ENCODE results near the gene ATXN7L3B.

The ATXN7L3B gene

DNA sequence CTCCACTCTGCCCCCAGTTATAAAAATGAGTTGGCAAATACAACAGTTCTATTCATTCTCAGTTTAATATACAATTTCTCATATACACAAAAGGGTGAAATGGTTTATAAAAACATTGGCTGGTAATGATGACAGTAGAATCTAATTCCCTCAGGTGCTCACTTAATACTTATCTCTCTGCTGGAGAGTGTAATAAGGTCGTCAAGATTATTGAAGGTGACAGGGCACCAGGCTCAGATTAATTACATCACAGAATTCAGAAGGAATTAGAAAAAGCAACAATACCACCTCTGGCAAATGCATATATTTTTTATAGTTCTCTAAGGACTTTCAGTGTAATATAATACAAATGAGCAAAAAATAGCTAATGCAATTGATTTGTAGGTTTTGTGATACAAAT, 42.3 kb downstream of the ATXN7L3B start:
- Histone ChIP-seq H3K27me3 (ENCODE audit: low read length) (no peaks in the 10 kb centered on the region), H3K9me3 (ENCODE audit: insufficient read depth, low read length) (no peaks in the 10 kb centered on the region), H2AFZ (ENCODE audit: low read depth, low read length, severe bottlenecking) (no peak overlapping the region), H3K27ac (ENCODE audit: low read depth, low read length) (no peak overlapping the region), H3K4me3 (ENCODE audit: insufficient read depth, low read length, poor library complexity, severe bottlenecking) (no peak overlapping the region), H3K36me3 (ENCODE audit: low read length) (no peaks in the 10 kb centered on the region), H4K20me1 (ENCODE audit: low read depth, low read length) (no peaks in the 10 kb centered on the region), H3K79me2 (ENCODE audit: insufficient read depth, low read length) (no peaks in the 10 kb centered on the region), H3K9me2 (replicated peaks; ENCODE audit: insufficient read depth, low read length) (no peaks in the 10 kb centered on the region), H3K9ac (ENCODE audit: low read length) (no peak overlapping the region), H3F3A (ENCODE audit: insufficient read depth) (no peaks in the 10 kb centered on the region), H3K4me2 (ENCODE audit: low read depth, low read length, poor library complexity, severe bottlenecking) (no peak overlapping the region)
- TF ChIP-seq, protein P1, sequence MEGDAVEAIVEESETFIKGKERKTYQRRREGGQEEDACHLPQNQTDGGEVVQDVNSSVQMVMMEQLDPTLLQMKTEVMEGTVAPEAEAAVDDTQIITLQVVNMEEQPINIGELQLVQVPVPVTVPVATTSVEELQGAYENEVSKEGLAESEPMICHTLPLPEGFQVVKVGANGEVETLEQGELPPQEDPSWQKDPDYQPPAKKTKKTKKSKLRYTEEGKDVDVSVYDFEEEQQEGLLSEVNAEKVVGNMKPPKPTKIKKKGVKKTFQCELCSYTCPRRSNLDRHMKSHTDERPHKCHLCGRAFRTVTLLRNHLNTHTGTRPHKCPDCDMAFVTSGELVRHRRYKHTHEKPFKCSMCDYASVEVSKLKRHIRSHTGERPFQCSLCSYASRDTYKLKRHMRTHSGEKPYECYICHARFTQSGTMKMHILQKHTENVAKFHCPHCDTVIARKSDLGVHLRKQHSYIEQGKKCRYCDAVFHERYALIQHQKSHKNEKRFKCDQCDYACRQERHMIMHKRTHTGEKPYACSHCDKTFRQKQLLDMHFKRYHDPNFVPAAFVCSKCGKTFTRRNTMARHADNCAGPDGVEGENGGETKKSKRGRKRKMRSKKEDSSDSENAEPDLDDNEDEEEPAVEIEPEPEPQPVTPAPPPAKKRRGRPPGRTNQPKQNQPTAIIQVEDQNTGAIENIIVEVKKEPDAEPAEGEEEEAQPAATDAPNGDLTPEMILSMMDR (IDR thresholded peaks at IDR 0.05; ENCODE audit: insufficient read depth, low read length, poor library complexity, severe bottlenecking), result no peak
- no peak for TF ChIP-seq EZH2phosphoT487 (conservative IDR thresholded peaks at IDR 0.05; ENCODE audit: low read length)

DNA sequence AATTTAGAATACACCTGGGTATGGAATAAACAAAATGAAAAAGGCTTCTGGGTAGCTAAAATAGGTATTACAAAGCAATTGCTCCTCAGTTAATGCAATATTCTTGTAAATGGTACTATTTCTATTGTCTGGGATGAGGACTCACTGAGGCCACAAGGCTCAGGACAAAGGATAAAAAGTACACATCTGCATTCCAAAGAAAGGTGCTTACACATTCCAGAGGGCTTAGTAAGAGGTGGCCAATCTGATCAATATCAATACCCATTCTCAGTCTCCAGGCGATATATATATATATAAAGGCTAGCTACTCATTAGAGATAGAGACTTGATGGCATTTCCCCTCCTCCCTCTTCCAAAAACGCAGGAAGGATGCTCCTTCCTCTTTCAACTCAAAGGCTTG, 43.8 kb downstream of the ATXN7L3B start:
- H3K9me2 ChIP-seq (replicated peaks; ENCODE audit: insufficient read depth, low read length), result no peaks in the 10 kb centered on the region
- no peak overlapping the region for H3K4me3 ChIP-seq (ENCODE audit: insufficient read depth, low read length, poor library complexity, severe bottlenecking)
- no peaks in the 10 kb centered on the region for H3K27me3 ChIP-seq (ENCODE audit: low read length)

DNA sequence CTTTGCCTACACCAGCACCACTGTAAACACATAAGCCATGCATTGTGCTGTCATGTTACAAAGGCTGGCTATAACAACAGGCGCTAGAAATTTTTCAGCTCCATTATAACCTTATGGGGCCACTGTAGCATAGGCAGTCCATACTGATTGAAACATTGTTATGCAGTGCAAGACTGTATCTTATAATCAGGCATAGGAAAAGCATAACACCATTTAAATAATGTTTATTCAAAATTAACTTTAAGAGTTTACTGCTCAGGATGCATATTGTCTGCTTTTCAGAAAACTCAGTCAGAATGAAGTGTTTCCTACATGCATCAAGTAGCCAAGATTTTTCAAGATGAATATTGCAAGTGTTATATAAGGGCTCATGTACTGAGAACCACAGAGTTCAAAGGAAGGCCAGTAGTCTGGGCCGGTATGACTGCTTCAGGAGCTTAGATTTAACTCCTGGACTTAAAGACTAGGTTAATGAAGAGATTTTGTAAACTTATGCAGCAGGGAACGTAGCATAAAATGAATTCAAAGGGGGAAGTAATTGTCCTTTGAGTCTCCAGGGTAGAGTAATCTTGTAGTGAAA, 46.9 kb downstream of the ATXN7L3B start:
- Histone ChIP-seq H3K9me2 (replicated peaks; ENCODE audit: insufficient read depth, low read length) (no peaks in the 10 kb centered on the region), H3K4me2 (ENCODE audit: low read depth, low read length, poor library complexity, severe bottlenecking) (no peak overlapping the region), H3K9ac (ENCODE audit: low read length) (no peak overlapping the region), H3K27me3 (ENCODE audit: low read length) (no peaks in the 10 kb centered on the region), H3K27ac (ENCODE audit: low read depth, low read length) (no peak overlapping the region), H3K79me2 (ENCODE audit: insufficient read depth, low read length) (no peaks in the 10 kb centered on the region), H4K20me1 (ENCODE audit: low read depth, low read length) (no peaks in the 10 kb centered on the region), H2AFZ (ENCODE audit: low read depth, low read length, severe bottlenecking) (no peak overlapping the region), H3K9me3 (ENCODE audit: insufficient read depth, low read length) (no peaks in the 10 kb centered on the region), H3K36me3 (ENCODE audit: low read length) (no peaks in the 10 kb centered on the region), H3K4me3 (ENCODE audit: insufficient read depth, low read length, poor library complexity, severe bottlenecking) (no peak overlapping the region), H3F3A (ENCODE audit: insufficient read depth) (no peaks in the 10 kb centered on the region)
- TF ChIP-seq EZH2phosphoT487 (conservative IDR thresholded peaks at IDR 0.05; ENCODE audit: low read length), result no peak
- TF ChIP-seq, protein P1 (IDR thresholded peaks at IDR 0.05; ENCODE audit: insufficient read depth, low read length, poor library complexity, severe bottlenecking), result no peak

More for the DNA sequence above, 43.8 kb downstream of the ATXN7L3B start:
- no peaks in the 10 kb centered on the region for H3K36me3 ChIP-seq (ENCODE audit: low read length)
- no peaks in the 10 kb centered on the region for H3K9me3 ChIP-seq (ENCODE audit: insufficient read depth, low read length)
- H3K27ac ChIP-seq (ENCODE audit: low read depth, low read length), result no peak overlapping the region
- H2AFZ ChIP-seq (ENCODE audit: low read depth, low read length, severe bottlenecking), result no peak overlapping the region
- no peak overlapping the region for H3K4me2 ChIP-seq (ENCODE audit: low read depth, low read length, poor library complexity, severe bottlenecking)
- H3K79me2 ChIP-seq (ENCODE audit: insufficient read depth, low read length), result no peaks in the 10 kb centered on the region
- H3F3A ChIP-seq (ENCODE audit: insufficient read depth), result no peaks in the 10 kb centered on the region
- no peaks in the 10 kb centered on the region for H4K20me1 ChIP-seq (ENCODE audit: low read depth, low read length)
- TF ChIP-seq, protein P1 (IDR thresholded peaks at IDR 0.05; ENCODE audit: insufficient read depth, low read length, poor library complexity, severe bottlenecking), result no peak
- no peak for TF ChIP-seq EZH2phosphoT487 (conservative IDR thresholded peaks at IDR 0.05; ENCODE audit: low read length)
- H3K9ac ChIP-seq (ENCODE audit: low read length), result no peak overlapping the region

Measured in SU-DHL-6 (cell line).